ENCODE measurements around the gene RASAL2. TPM values are rescaled to one million over a fixed set of nuclear protein-coding genes. Genes with fewer than 3 reads are reported as not detected.
A peak's percentile ranks its signal among the peaks of the same experiment; 100 is the strongest.

RASAL2 gene
- polyA plus RNA-seq, 2 of the 4 experiments (the other 2 are of a cell fraction): 7.1 to 17.6 TPM

GRCh38 chr1:178168536-178168935 is 74.6 kb downstream of the RASAL2 start:
- peak; percentile 49 for FAIRE-seq
- Histone ChIP-seq H3K4me3 (no peak overlapping the region), H3K27ac (0 out of 6 replicates have a peak overlapping the region, but pooled peaks of 1 of the 2 experiments have one; percentile 49), H3K9me3 (no peaks in the 10 kb centered on the region), H3K4me1 (peaks cover 14% of the 10 kb centered on the region; the same call in 2 of the 3 replicates), H3K4me2 (no peak overlapping the region)
- WGBS (ENCODE audit: missing lambda C conversion rate): 67% methylated on average over 2 of the region's 2 CpGs
- ChIA-PET POLR2A (no interaction called here), CTCF (interaction anchor here (1.1 kb wide), 1 partner anchor 120 kb away, joined by 4 read pairs; no protein-coding TSS in a partner anchor)
- DNase-seq (ENCODE audit: low read depth in 1 of 2, low spot score in 1 of 2): no peak
- ATAC-seq: peak; percentile 70 to 76; a peak in 5 of 6 replicates
- TF ChIP-seq KDM1A (IDR thresholded peaks at IDR 0.05; ENCODE audit: low read depth) (no peak), PBX3 (IDR thresholded peaks at IDR 0.05) (no peak), POLR2A (IDR thresholded peaks at IDR 0.05; ENCODE audit: low read length) (no peak), JUN (IDR thresholded peaks at IDR 0.05) (no peak), ATOH8 (CRISPR knock-in tag; IDR thresholded peaks at IDR 0.05; ENCODE audit: low read depth) (no peak)
- TF ChIP-seq, protein P1, sequence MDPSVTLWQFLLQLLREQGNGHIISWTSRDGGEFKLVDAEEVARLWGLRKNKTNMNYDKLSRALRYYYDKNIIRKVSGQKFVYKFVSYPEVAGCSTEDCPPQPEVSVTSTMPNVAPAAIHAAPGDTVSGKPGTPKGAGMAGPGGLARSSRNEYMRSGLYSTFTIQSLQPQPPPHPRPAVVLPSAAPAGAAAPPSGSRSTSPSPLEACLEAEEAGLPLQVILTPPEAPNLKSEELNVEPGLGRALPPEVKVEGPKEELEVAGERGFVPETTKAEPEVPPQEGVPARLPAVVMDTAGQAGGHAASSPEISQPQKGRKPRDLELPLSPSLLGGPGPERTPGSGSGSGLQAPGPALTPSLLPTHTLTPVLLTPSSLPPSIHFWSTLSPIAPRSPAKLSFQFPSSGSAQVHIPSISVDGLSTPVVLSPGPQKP (IDR thresholded peaks at IDR 0.05; ENCODE audit: low read depth, low read length): no peak
- TF ChIP-seq, protein P2, sequence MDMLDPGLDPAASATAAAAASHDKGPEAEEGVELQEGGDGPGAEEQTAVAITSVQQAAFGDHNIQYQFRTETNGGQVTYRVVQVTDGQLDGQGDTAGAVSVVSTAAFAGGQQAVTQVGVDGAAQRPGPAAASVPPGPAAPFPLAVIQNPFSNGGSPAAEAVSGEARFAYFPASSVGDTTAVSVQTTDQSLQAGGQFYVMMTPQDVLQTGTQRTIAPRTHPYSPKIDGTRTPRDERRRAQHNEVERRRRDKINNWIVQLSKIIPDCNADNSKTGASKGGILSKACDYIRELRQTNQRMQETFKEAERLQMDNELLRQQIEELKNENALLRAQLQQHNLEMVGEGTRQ (IDR thresholded peaks at IDR 0.05): no peak

GRCh38 chr1:178169649-178170048 is 75.7 kb downstream of the RASAL2 start:
- WGBS (ENCODE audit: missing lambda C conversion rate): 87% methylated on average over 1 of the region's 1 CpG
- Histone ChIP-seq H3K4me2 (no peak overlapping the region), H3K27ac (no peak overlapping the region), H3K4me3 (no peak overlapping the region), H3K9me3 (no peaks in the 10 kb centered on the region), H3K4me1 (peaks cover 17% of the 10 kb centered on the region; the same call in 2 of the 3 replicates)
- POLR2A ChIA-PET: no interaction called here
- ATAC-seq (no peak), FAIRE-seq (peak; percentile 28), DNase-seq (ENCODE audit: low read depth in 1 of 2, low spot score in 1 of 2) (no peak)
- no peak for TF ChIP-seq BHLHE40 (IDR thresholded peaks at IDR 0.05; ENCODE audit: low read depth, low read length)
- TF ChIP-seq MAZ (IDR thresholded peaks at IDR 0.05; ENCODE audit: borderline replicate concordance, low read depth, low read length): no peak
- TF ChIP-seq NR3C1 (IDR thresholded peaks at IDR 0.05): no peak
- TF ChIP-seq JUNB (IDR thresholded peaks at IDR 0.05): no peak
- no peak for TF ChIP-seq ATOH8 (CRISPR knock-in tag; IDR thresholded peaks at IDR 0.05; ENCODE audit: low read depth)
- no peak for TF ChIP-seq CBX8 (IDR thresholded peaks at IDR 0.05)
- no peak for TF ChIP-seq MAFK (IDR thresholded peaks at IDR 0.05; ENCODE audit: partially characterized antibody)
- no peak for TF ChIP-seq JUN (IDR thresholded peaks at IDR 0.05)
- TF ChIP-seq ZFP36 (IDR thresholded peaks at IDR 0.05; ENCODE audit: borderline replicate concordance, partially characterized antibody): no peak
- TF ChIP-seq POLR2AphosphoS2 (conservative IDR thresholded peaks at IDR 0.05; ENCODE audit: low read length): no peak
- no peak for TF ChIP-seq CHD4 (IDR thresholded peaks at IDR 0.05; ENCODE audit: borderline replicate concordance)
- no peak for TF ChIP-seq RAD21 (conservative IDR thresholded peaks at IDR 0.05 in 1 of 2, IDR thresholded peaks at IDR 0.05 in 1 of 2)
- no peak for TF ChIP-seq CEBPB (IDR thresholded peaks at IDR 0.05)
- no peak for TF ChIP-seq TFCP2L1 (CRISPR knock-in tag; IDR thresholded peaks at IDR 0.05)
- TF ChIP-seq BCL3 (IDR thresholded peaks at IDR 0.05): no peak
- no peak for TF ChIP-seq RCOR1 (IDR thresholded peaks at IDR 0.05; ENCODE audit: low read depth, low read length)
- TF ChIP-seq NFE2L2 (conservative IDR thresholded peaks at IDR 0.05; ENCODE audit: low read length): no peak
- CTCF ChIA-PET: no interaction called here

Data from A549 (cell line).